ENCODE results near the gene KSR1.
"Not testable (repeated sequence)": the region's sequence is repeated elsewhere in the genome, so short reads cannot be mapped to it uniquely, and the experiment has no call there.

Gene KSR1

DNA sequence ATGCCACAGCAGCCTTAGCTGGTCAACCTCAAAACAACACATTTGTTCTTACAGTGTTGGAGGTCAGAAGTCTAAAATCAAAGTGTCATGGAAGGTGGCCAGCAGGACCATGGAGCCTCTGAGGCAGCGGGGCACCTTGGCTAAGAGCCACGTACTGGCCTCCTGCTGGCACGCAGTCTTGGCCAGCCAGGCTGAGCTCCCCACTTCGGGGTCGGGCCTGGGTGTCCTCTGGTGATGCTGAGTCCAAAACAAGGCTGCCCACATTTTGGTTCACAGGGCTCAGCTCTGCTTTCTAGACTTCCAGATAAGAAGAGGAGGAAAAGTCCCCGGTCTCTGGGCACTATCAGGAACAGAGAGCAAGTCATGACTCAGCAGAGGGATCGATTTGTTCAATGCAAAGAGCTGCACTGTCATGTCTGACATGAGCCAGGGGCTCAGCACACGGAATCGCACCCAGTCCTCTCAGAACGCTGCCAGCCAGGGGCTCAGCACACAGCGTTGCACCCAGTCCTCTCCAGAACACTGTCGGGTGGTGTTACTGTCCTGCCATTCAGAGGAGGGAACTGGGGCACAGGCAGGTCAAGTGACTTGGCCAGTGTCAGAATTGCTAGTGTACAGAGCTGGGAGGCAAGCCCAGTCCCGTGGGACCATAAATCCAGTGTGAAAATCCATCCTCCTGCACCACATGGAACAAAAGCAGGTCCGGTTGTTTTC lies 177.2 kb downstream of the KSR1 start:
- Histone ChIP-seq H3K27ac (ENCODE audit: insufficient read depth in 1 of 2, low read depth in 1 of 2, low read length in 2 of 2, poor library complexity in 1 of 2, severe bottlenecking in 2 of 2) (peak overlapping the region in 1 of 2 experiments; percentile 79), H3K9me3 (ENCODE audit: control extremely low read depth in 1 of 5, control insufficient read depth in 4 of 5, insufficient read depth in 2 of 5, low read depth in 1 of 5, low read length in 4 of 5) (no peaks in the 10 kb centered on the region), H3K27me3 (replicated peaks in 2 of 5; ENCODE audit: control insufficient read depth in 4 of 5, insufficient read depth in 5 of 5, low read length in 4 of 5) (no peaks in the 10 kb centered on the region), H3K36me3 (ENCODE audit: control insufficient read depth in 4 of 4, insufficient read depth in 4 of 4, low read length in 3 of 4) (peaks cover 0 to 6% (median 3%) of the 10 kb centered on the region in 4 experiments), H3K4me3 (ENCODE audit: control insufficient read depth in 1 of 7, extremely low read depth in 1 of 7, insufficient read depth in 4 of 7, low read depth in 2 of 7, low read length in 6 of 7) (peak overlapping the region in 4 of 7 experiments; percentile 7 to 79 (median 76)), H3K4me1 (ENCODE audit: control extremely low read depth in 1 of 4, control insufficient read depth in 4 of 4, insufficient read depth in 4 of 4, low read length in 3 of 4) (peaks cover 7 to 62% (median 49%) of the 10 kb centered on the region in 4 experiments)
- ChIA-PET POLR2A (no interaction called here), CTCF (interaction anchor here (0.6 to 6.0 kb wide), 8 partner anchors 15 to 178 kb away, joined by 3 to 39 read pairs (median 8); partner anchors contain the start of gene KSR1)
- 80% methylated on average over 12 of the region's 14 CpGs for WGBS (ENCODE audit: insufficient coverage)
- no peak for DNase-seq

DNA sequence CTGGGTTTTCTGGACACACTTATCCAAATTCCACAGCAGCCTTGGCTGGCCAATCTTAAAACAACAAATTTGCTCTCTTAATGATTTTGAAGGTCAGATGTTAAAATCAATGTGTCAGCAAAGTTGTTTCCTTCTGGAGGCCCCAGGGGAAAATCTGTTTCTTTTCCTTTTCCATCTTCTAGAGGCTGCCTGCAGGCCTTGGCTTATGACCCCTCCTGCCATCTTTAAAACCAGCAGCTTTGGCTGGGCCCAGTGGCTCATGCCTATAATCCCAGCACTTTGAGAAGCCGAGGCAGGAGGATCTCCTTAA lies 177.7 kb downstream of the KSR1 start:
- 100% methylated on average over 1 of the region's 1 CpG for WGBS (ENCODE audit: insufficient coverage)
- no peak overlapping the region for H3K4me3 ChIP-seq (ENCODE audit: control insufficient read depth in 1 of 7, extremely low read depth in 1 of 7, insufficient read depth in 4 of 7, low read depth in 2 of 7, low read length in 6 of 7)
- ChIA-PET POLR2A (no interaction called here), CTCF (interaction anchor here (1.0 to 6.0 kb wide), 6 partner anchors 17 to 32 kb away, joined by 3 to 39 read pairs (median 9); no protein-coding TSS in a partner anchor)
- H3K9me3 ChIP-seq (ENCODE audit: control extremely low read depth in 1 of 5, control insufficient read depth in 4 of 5, insufficient read depth in 2 of 5, low read depth in 1 of 5, low read length in 4 of 5): no peaks in the 10 kb centered on the region
- H3K27me3 ChIP-seq (replicated peaks in 2 of 5; ENCODE audit: control insufficient read depth in 4 of 5, insufficient read depth in 5 of 5, low read length in 4 of 5): no peaks in the 10 kb centered on the region
- peak overlapping the region in 1 of 2 experiments; percentile 25 for H3K27ac ChIP-seq (ENCODE audit: insufficient read depth in 1 of 2, low read depth in 1 of 2, low read length in 2 of 2, poor library complexity in 1 of 2, severe bottlenecking in 2 of 2)
- DNase-seq: no peak
- peaks cover 7 to 60% (median 49%) of the 10 kb centered on the region in 4 experiments for H3K4me1 ChIP-seq (ENCODE audit: control extremely low read depth in 1 of 4, control insufficient read depth in 4 of 4, insufficient read depth in 4 of 4, low read length in 3 of 4)
- H3K36me3 ChIP-seq (ENCODE audit: control insufficient read depth in 4 of 4, insufficient read depth in 4 of 4, low read length in 3 of 4): peaks cover 0 to 9% (median 5%) of the 10 kb centered on the region in 4 experiments

DNA sequence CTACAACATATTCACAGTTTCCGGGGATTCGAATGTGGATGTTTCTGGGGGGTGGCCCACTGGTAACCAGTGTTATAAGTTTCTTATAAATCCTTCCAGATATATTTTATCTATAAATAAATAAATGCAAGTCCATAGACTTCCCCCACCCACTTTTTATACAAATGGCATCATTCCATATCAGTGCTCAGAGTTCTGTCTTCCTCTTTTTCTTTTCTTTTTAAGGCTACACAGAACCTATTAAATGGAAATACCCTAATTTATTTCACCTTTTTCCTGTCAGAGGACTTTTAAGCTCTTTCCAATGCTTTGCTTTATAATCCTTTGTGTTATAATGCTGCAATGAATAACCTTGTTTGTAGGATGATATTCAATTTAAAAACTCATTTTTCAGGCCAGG lies 178.5 kb downstream of the KSR1 start:
- Histone ChIP-seq H3K4me1 (ENCODE audit: control extremely low read depth in 1 of 4, control insufficient read depth in 4 of 4, insufficient read depth in 4 of 4, low read length in 3 of 4) (peaks cover 7 to 55% (median 48%) of the 10 kb centered on the region in 4 experiments), H3K4me3 (ENCODE audit: control insufficient read depth in 1 of 7, extremely low read depth in 1 of 7, insufficient read depth in 4 of 7, low read depth in 2 of 7, low read length in 6 of 7) (peak overlapping the region in 2 of 7 experiments; percentile 14 to 41), H3K27me3 (replicated peaks in 2 of 5; ENCODE audit: control insufficient read depth in 4 of 5, insufficient read depth in 5 of 5, low read length in 4 of 5) (no peaks in the 10 kb centered on the region), H3K9me3 (ENCODE audit: control extremely low read depth in 1 of 5, control insufficient read depth in 4 of 5, insufficient read depth in 2 of 5, low read depth in 1 of 5, low read length in 4 of 5) (no peaks in the 10 kb centered on the region), H3K36me3 (ENCODE audit: control insufficient read depth in 4 of 4, insufficient read depth in 4 of 4, low read length in 3 of 4) (peaks cover 0 to 17% (median 6%) of the 10 kb centered on the region in 4 experiments), H3K27ac (ENCODE audit: insufficient read depth in 1 of 2, low read depth in 1 of 2, low read length in 2 of 2, poor library complexity in 1 of 2, severe bottlenecking in 2 of 2) (peak overlapping the region; percentile 25 to 72)
- no CpG with 5 or more reads among the region's 2 CpGs for WGBS (ENCODE audit: insufficient coverage)
- DNase-seq: peak in 2 of 3 donors; percentile 45 to 52
- POLR2A ChIA-PET: no interaction called here
- CTCF ChIA-PET: interaction anchor here (1.0 to 6.0 kb wide), 4 partner anchors 16 to 32 kb away, joined by 3 to 39 read pairs (median 8); no protein-coding TSS in a partner anchor

DNA sequence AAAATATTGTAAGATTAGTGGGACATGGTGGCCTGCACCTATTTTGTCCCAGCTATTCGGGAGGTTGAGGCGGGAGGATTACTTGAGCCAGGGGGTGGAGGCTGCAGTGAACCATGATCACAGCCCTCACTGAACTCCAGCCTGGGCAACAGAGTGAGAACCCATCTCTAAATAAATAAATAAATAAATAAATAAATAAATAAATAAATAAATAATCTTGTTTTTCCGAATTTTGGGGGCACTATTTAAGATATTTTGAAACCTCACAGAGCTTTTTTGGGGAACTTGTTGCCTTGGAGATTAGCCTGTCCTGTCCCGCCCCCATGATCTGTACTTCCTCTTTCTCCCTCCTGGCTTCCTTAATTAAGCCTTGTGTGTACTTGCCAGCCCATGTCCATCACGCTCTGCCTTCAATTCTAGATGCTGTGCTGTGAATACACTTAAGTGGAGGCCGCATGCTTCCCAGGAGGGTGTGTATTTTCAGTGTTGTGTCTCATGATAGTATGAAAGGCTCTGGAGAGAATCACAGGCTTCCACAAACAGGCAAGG lies 179.1 kb downstream of the KSR1 start:
- Histone ChIP-seq H3K36me3 (ENCODE audit: control insufficient read depth in 4 of 4, insufficient read depth in 4 of 4, low read length in 3 of 4) (peaks cover 1 to 23% (median 8%) of the 10 kb centered on the region in 4 experiments), H3K4me1 (ENCODE audit: control extremely low read depth in 1 of 4, control insufficient read depth in 4 of 4, insufficient read depth in 4 of 4, low read length in 3 of 4) (peaks cover 7 to 55% (median 48%) of the 10 kb centered on the region in 4 experiments), H3K9me3 (ENCODE audit: control extremely low read depth in 1 of 5, control insufficient read depth in 4 of 5, insufficient read depth in 2 of 5, low read depth in 1 of 5, low read length in 4 of 5) (no peaks in the 10 kb centered on the region), H3K4me3 (ENCODE audit: control insufficient read depth in 1 of 7, extremely low read depth in 1 of 7, insufficient read depth in 4 of 7, low read depth in 2 of 7, low read length in 6 of 7) (peak overlapping the region in 4 of 7 experiments; percentile 14 to 41 (median 28)), H3K27ac (ENCODE audit: insufficient read depth in 1 of 2, low read depth in 1 of 2, low read length in 2 of 2, poor library complexity in 1 of 2, severe bottlenecking in 2 of 2) (peak overlapping the region; percentile 25 to 72), H3K27me3 (replicated peaks in 2 of 5; ENCODE audit: control insufficient read depth in 4 of 5, insufficient read depth in 5 of 5, low read length in 4 of 5) (no peaks in the 10 kb centered on the region)
- ChIA-PET CTCF (interaction anchor here (1.9 to 6.0 kb wide), 3 partner anchors 16 to 33 kb away, joined by 7 to 39 read pairs (median 9); no protein-coding TSS in a partner anchor), POLR2A (no interaction called here)
- 20% methylated on average over 4 of the region's 6 CpGs for WGBS (ENCODE audit: insufficient coverage)
- DNase-seq: peak; percentile 76 to 93 (median 89)

DNA sequence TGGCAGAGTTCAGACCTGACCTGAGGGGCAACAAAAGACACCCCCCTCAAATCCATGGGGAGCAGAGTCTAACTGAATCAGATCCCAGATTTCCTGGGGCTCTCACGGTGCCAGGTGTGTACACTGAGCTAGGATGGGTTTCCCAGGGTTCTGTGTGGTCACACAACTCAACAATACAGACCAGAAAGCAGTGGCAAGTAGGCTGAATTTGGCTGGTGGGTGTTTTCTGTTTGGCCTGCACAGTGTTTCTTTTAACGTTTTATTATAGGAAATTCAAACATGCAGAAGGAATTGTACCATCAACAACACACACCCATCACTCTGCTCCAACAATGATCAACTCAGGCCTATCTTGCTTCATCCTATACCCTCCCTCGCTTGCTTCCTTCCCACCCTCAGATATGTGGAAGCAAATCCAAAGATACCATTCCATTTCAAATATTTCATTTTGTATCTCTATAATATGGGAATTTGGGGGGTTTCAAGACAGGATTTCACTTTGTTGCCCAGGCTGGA lies 179.8 kb downstream of the KSR1 start:
- H3K36me3 ChIP-seq (ENCODE audit: control insufficient read depth in 4 of 4, insufficient read depth in 4 of 4, low read length in 3 of 4): peaks cover 4 to 30% (median 15%) of the 10 kb centered on the region in 4 experiments
- peak overlapping the region in 1 of 2 experiments; percentile 64 for H3K27ac ChIP-seq (ENCODE audit: insufficient read depth in 1 of 2, low read depth in 1 of 2, low read length in 2 of 2, poor library complexity in 1 of 2, severe bottlenecking in 2 of 2)
- H3K27me3 ChIP-seq (replicated peaks in 2 of 5; ENCODE audit: control insufficient read depth in 4 of 5, insufficient read depth in 5 of 5, low read length in 4 of 5); DNase-seq; H3K4me3 ChIP-seq (ENCODE audit: control insufficient read depth in 1 of 7, extremely low read depth in 1 of 7, insufficient read depth in 4 of 7, low read depth in 2 of 7, low read length in 6 of 7); POLR2A ChIA-PET; H3K9me3 ChIP-seq (ENCODE audit: control extremely low read depth in 1 of 5, control insufficient read depth in 4 of 5, insufficient read depth in 2 of 5, low read depth in 1 of 5, low read length in 4 of 5): not testable (repeated sequence)
- CTCF ChIA-PET: interaction anchor here (0.8 to 6.0 kb wide), 4 partner anchors 15 to 34 kb away, joined by 3 to 39 read pairs (median 8); no protein-coding TSS in a partner anchor
- H3K4me1 ChIP-seq (ENCODE audit: control extremely low read depth in 1 of 4, control insufficient read depth in 4 of 4, insufficient read depth in 4 of 4, low read length in 3 of 4): peaks cover 7 to 51% (median 45%) of the 10 kb centered on the region in 4 experiments
- WGBS (ENCODE audit: insufficient coverage): 67% methylated on average over 1 of the region's 3 CpGs

DNA sequence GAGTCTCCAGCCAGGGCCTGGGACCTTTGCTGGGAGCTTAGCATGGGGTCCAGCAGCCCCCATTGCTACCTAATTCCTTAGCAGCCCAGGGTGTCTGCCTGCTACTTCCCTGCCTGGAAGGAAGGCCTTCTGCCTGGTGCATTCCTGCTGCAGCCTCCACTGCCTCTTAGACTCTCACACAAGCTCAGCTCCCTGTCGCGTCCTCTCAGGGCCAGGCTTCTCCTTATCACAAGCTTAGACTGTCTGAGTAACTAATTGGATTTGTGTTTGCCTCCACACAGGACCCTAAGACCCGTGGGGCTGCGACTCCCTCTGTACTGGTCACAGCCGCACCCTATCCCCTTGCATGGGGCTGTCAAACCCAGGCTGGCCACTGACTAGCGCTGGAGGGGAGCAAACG lies 181.6 kb downstream of the KSR1 start:
- H3K4me3 ChIP-seq (ENCODE audit: control insufficient read depth in 1 of 7, extremely low read depth in 1 of 7, insufficient read depth in 4 of 7, low read depth in 2 of 7, low read length in 6 of 7); POLR2A ChIA-PET; H3K27ac ChIP-seq (ENCODE audit: insufficient read depth in 1 of 2, low read depth in 1 of 2, low read length in 2 of 2, poor library complexity in 1 of 2, severe bottlenecking in 2 of 2); DNase-seq; CTCF ChIA-PET; H3K9me3 ChIP-seq (ENCODE audit: control extremely low read depth in 1 of 5, control insufficient read depth in 4 of 5, insufficient read depth in 2 of 5, low read depth in 1 of 5, low read length in 4 of 5); H3K27me3 ChIP-seq (replicated peaks in 2 of 5; ENCODE audit: control insufficient read depth in 4 of 5, insufficient read depth in 5 of 5, low read length in 4 of 5): not testable (repeated sequence)
- Histone ChIP-seq H3K36me3 (ENCODE audit: control insufficient read depth in 4 of 4, insufficient read depth in 4 of 4, low read length in 3 of 4) (peaks cover 4 to 42% (median 20%) of the 10 kb centered on the region in 4 experiments), H3K4me1 (ENCODE audit: control extremely low read depth in 1 of 4, control insufficient read depth in 4 of 4, insufficient read depth in 4 of 4, low read length in 3 of 4) (peaks cover 7 to 35% (median 33%) of the 10 kb centered on the region in 4 experiments)
- WGBS (ENCODE audit: insufficient coverage): no CpG with 5 or more reads among the region's 7 CpGs

Data from common myeloid progenitor, CD34-positive (primary cell).